ENCODE results near the gene MOB2.

Gene MOB2

GRCh38 chr11:1476940-1477736, 9.4 kb downstream of the MOB2 start:
- Mint-ChIP-seq H3K27ac (no peak overlapping the region), H3K36me3 (peaks cover 4% of the 10 kb centered on the region), H3K9me3 (no peaks in the 10 kb centered on the region), H3K4me3 (no peak overlapping the region), H3K4me1 (no peaks in the 10 kb centered on the region), H3K27me3 (no peaks in the 10 kb centered on the region)

GRCh38 chr11:1475841-1476240, 10.7 kb downstream of the MOB2 start:
- Mint-ChIP-seq H3K4me1 (no peaks in the 10 kb centered on the region), H3K36me3 (peaks cover 4% of the 10 kb centered on the region)

DNA sequence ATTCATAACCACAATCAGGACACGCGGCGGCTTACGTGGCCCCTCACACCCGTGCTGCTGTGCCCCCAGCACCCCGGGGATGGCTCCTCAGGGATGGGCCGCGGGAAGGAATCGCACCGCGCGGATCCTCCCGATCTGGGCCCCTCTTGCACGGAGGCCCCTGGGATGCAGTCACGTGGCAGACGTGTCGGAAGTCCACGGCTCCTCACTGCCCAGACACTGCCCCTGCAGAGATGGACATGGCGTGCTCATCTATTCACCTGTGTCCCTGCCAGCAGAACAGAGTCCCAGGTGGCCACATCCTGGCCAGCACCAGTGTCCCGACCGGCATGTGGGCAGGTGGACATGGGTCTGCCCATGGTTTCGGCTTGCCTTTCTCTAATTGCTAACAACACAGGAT, 12.8 kb downstream of the MOB2 start:
- Mint-ChIP-seq H3K4me3 (no peak overlapping the region), H3K27ac (no peak overlapping the region), H3K36me3 (peaks cover 4% of the 10 kb centered on the region), H3K9me3 (no peaks in the 10 kb centered on the region), H3K4me1 (no peaks in the 10 kb centered on the region), H3K27me3 (no peaks in the 10 kb centered on the region)

More at GRCh38 chr11:1475841-1476240, 10.7 kb downstream of the MOB2 start:
- Mint-ChIP-seq H3K27ac (no peak overlapping the region), H3K27me3 (no peaks in the 10 kb centered on the region), H3K9me3 (no peaks in the 10 kb centered on the region), H3K4me3 (no peak overlapping the region)

DNA sequence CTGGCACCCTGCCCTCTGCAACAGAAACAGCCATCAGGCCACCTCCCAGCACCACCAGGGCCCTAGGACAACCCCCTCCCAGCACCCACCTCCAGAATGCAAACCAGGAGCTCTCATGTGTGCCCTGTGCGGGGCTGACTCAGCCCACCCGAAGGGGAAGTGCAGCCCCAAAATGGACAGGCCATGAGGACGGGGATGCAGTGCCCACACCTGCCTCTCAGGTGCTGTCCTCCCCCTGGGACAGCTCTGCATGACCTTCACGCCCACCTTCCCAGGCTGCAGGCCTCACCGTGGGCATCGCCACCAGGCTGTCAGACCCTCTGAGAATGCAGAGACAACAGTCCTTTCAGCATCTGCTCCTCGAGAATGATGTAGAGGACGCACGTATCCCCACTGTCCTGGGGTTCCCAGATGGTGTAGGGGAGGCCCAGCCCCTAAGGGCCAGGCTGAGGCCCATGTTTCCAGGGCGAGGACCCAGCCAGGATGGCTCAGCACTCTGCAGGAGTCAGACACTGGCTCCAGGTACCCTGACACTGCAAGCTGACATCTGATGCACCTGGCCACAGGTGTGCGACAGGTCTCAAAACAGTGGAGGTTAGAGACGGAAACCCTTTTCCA, 13.5 kb downstream of the MOB2 start:
- Mint-ChIP-seq H3K36me3 (peaks cover 4% of the 10 kb centered on the region), H3K4me1 (no peaks in the 10 kb centered on the region), H3K9me3 (no peaks in the 10 kb centered on the region), H3K27ac (no peak overlapping the region), H3K27me3 (no peaks in the 10 kb centered on the region), H3K4me3 (no peak overlapping the region)

DNA sequence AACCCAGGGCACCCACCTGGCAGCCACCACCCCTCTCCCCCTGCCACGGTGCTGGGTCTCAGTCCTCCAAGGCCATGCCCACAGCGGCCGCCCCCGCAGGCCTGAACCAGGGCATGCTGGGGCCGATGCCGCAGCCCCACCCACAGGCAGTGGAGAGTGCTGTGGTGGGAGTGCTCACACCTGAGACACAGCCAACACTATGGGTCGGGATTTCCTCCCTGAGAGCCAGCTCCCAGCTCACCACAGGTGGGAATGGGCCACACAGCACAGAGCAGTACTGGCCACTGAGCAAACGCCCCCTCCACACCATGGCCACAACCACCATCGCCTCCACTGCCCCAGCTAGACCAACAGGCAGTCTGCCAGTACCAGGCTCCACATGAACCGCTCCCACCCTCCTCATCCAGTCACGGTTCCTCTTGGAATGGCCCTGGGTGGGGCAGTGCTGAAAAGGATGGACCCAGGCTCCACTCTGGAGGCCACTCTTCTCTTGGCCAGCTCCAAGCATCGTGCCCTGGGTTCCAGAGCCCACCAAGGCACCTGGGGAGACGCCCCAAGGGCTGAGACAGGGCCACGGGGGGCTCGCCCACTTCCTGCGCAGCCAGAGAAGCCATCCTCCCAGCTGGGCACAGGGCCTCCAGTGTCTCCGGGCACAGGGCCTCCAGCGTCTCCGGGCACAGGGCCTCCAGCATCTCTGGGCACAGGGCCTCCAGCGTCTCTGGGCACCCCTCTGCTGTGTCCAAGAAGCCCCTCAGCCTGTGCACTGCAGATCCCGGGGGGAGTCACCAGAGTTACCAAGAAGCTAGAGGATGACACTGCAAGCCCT, 14.2 kb downstream of the MOB2 start:
- Mint-ChIP-seq H3K4me1 (no peaks in the 10 kb centered on the region), H3K4me3 (no peak overlapping the region), H3K27me3 (no peaks in the 10 kb centered on the region), H3K36me3 (peaks cover 3% of the 10 kb centered on the region), H3K27ac (no peak overlapping the region), H3K9me3 (no peaks in the 10 kb centered on the region)

DNA sequence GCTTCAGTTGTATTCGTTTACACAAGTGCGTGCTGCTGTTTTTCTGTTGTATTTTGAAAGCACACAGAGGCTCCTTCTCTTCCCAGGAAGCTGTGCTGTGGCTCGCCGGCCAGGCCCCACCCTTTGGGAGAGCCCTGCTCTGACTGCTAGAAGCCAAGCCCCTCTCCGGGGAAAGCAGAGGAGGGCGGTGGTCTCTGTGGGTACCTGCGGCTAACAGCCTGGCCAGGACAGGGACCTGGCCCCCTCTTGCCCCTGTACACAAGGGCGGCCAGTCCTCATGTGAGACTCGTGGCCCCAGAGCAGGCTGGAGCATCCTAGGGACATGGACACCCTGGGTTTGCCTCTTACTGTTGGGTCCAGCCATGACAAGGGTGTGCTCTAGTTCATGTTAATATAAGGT, 14.8 kb downstream of the MOB2 start:
- H3K9me3 Mint-ChIP-seq: no peaks in the 10 kb centered on the region
- H3K4me1 Mint-ChIP-seq: no peaks in the 10 kb centered on the region
- peaks cover 4% of the 10 kb centered on the region for H3K36me3 Mint-ChIP-seq
- no peak overlapping the region for H3K4me3 Mint-ChIP-seq
- H3K27ac Mint-ChIP-seq: no peak overlapping the region
- no peaks in the 10 kb centered on the region for H3K27me3 Mint-ChIP-seq

GRCh38 chr11:1470681-1471611, 15.6 kb downstream of the MOB2 start:
- Mint-ChIP-seq H3K9me3 (no peaks in the 10 kb centered on the region), H3K4me1 (no peaks in the 10 kb centered on the region), H3K27me3 (no peaks in the 10 kb centered on the region), H3K4me3 (no peak overlapping the region), H3K27ac (no peak overlapping the region), H3K36me3 (peaks cover 4% of the 10 kb centered on the region)

GRCh38 chr11:1469911-1470680, 16.5 kb downstream of the MOB2 start:
- H3K27me3 Mint-ChIP-seq: no peaks in the 10 kb centered on the region
- no peak overlapping the region for H3K4me3 Mint-ChIP-seq
- peaks cover 9% of the 10 kb centered on the region for H3K36me3 Mint-ChIP-seq
- no peaks in the 10 kb centered on the region for H3K9me3 Mint-ChIP-seq
- H3K4me1 Mint-ChIP-seq: no peaks in the 10 kb centered on the region
- H3K27ac Mint-ChIP-seq: no peak overlapping the region

- Mint-ChIP-seq H3K27me3 (no peaks in the 10 kb centered on the region), H3K9me3 (no peaks in the 10 kb centered on the region), H3K4me1 (no peaks in the 10 kb centered on the region), H3K36me3 (peaks cover 9% of the 10 kb centered on the region), H3K4me3 (no peak overlapping the region), H3K27ac (no peak overlapping the region)
These were observed 17.2 kb downstream of the MOB2 start for GRCh38 chr11:1469287-1469910.

DNA sequence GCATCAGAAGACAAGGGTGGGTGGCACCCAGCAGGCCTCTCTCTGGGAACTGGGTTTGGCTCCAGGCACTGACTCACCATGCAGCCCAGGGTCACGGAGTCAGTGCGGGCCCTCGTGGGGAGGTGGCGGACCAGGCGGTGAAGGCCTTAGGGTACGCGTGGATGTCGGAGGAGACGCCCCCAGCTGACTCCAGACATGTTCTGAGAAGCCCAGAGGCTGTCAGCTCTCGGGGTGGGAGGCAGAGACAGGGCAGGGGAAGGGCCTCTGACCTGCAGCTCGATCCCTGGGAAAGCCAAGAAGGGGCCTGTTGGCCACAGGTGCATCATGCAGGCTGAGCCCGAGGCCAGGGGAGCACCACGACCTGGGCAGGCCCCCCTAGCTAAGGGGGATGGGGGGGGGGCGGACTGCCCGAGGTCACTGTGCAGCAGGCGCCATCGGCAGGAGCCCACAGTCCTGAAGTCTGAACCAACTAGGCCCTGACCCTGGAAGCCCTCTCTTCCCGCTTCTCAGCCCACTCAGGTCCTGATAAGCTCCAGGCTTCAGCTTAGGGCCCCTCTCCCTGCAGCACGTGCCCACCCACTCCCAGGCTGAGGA, 18.0 kb downstream of the MOB2 start:
- no peaks in the 10 kb centered on the region for H3K4me1 Mint-ChIP-seq
- no peak overlapping the region for H3K4me3 Mint-ChIP-seq
- H3K27ac Mint-ChIP-seq: no peak overlapping the region
- peaks cover 8% of the 10 kb centered on the region for H3K36me3 Mint-ChIP-seq
- H3K27me3 Mint-ChIP-seq: no peaks in the 10 kb centered on the region
- H3K9me3 Mint-ChIP-seq: no peaks in the 10 kb centered on the region

GRCh38 chr11:1468002-1468401, 18.6 kb downstream of the MOB2 start:
- Mint-ChIP-seq H3K36me3 (peaks cover 8% of the 10 kb centered on the region), H3K4me1 (no peaks in the 10 kb centered on the region), H3K9me3 (no peaks in the 10 kb centered on the region), H3K27me3 (no peaks in the 10 kb centered on the region), H3K27ac (no peak overlapping the region), H3K4me3 (no peak overlapping the region)

DNA sequence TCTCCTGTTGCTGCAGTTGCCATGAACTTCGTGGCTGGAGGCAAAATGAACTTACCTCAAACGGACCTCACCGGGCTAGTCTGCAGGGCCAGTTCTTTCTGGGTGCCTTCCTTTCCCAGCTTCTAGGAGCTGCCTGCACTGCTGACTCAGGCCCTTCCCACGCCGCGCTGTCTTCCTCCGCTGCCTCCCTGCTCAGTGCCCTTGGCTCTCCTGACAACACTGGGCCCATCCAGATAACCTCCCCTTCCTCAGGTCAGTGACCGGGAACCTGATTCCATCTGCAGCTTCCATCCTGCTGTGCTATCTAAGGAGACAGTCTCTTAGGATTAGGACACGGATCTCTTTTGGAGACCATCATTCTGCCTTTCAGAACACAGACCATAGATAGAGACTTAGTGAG, 19.3 kb downstream of the MOB2 start:
- H3K27me3 Mint-ChIP-seq: no peaks in the 10 kb centered on the region
- H3K27ac Mint-ChIP-seq: no peak overlapping the region

GRCh38 chr11:1466784-1467183, 19.8 kb downstream of the MOB2 start:
- peaks cover 8% of the 10 kb centered on the region for H3K36me3 Mint-ChIP-seq
- no peak overlapping the region for H3K4me3 Mint-ChIP-seq
- no peaks in the 10 kb centered on the region for H3K4me1 Mint-ChIP-seq
- no peaks in the 10 kb centered on the region for H3K27me3 Mint-ChIP-seq
- no peak overlapping the region for H3K27ac Mint-ChIP-seq
- no peaks in the 10 kb centered on the region for H3K9me3 Mint-ChIP-seq

More for the DNA sequence above, 19.3 kb downstream of the MOB2 start:
- Mint-ChIP-seq H3K36me3 (peaks cover 8% of the 10 kb centered on the region), H3K4me3 (no peak overlapping the region), H3K9me3 (no peaks in the 10 kb centered on the region), H3K4me1 (no peaks in the 10 kb centered on the region)

GRCh38 chr11:1463056-1463455, 23.5 kb downstream of the MOB2 start:
- Mint-ChIP-seq H3K4me3 (no peak overlapping the region), H3K9me3 (no peaks in the 10 kb centered on the region), H3K27me3 (no peaks in the 10 kb centered on the region), H3K27ac (no peak overlapping the region), H3K4me1 (no peaks in the 10 kb centered on the region), H3K36me3 (peaks cover 8% of the 10 kb centered on the region)
